Esophagus squamous epithelium (tissue), 4 donors: ENCODE measurements around the gene ZFP64.

Experiments
- POLR2A ChIP-seq, 4 donors: fragments of 450-650 bp; IDR thresholded peaks; one replicate each; pipeline ENCODE4 v1.6.1; 2017; ENCODE audit warnings: antibody characterized with exemption in 4 of 4, mild to moderate bottlenecking in 4 of 4, moderate library complexity in 3 of 4
- TF ChIP-seq, protein P1 (sequence below), 6 experiments: fragments of 450-650 bp in 4 of 6; fragments of 200-600 bp in 2 of 6; sonication (generic) in 2 of 6; IDR thresholded peaks; one replicate each; pipeline ENCODE4 v1.5.1; 2016 to 2019; ENCODE audit warnings: antibody characterized with exemption in 6 of 6, mild to moderate bottlenecking in 4 of 6, moderate library complexity in 4 of 6

DNA sequence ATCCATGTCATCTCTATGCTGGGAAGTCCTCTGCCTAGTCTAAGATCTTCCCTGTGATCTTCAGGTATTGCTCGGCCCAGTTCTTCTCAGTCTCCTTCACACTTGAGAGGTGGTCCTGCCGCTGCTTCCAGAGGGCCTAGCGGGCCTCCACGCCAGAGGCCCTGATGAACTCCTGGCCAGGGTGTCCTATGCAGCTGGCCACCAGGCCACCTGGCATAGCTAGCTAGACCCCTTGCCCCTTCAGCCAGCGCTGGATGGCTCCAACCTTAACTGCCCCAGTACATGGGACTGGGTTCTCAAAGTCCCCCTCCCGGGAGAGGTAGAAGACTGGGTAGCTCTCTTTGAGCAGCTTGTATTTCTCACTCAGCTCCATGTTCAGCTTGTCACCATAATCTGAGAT lies 81.1 kb downstream of the ZFP64 start:
- TF ChIP-seq, protein P1, sequence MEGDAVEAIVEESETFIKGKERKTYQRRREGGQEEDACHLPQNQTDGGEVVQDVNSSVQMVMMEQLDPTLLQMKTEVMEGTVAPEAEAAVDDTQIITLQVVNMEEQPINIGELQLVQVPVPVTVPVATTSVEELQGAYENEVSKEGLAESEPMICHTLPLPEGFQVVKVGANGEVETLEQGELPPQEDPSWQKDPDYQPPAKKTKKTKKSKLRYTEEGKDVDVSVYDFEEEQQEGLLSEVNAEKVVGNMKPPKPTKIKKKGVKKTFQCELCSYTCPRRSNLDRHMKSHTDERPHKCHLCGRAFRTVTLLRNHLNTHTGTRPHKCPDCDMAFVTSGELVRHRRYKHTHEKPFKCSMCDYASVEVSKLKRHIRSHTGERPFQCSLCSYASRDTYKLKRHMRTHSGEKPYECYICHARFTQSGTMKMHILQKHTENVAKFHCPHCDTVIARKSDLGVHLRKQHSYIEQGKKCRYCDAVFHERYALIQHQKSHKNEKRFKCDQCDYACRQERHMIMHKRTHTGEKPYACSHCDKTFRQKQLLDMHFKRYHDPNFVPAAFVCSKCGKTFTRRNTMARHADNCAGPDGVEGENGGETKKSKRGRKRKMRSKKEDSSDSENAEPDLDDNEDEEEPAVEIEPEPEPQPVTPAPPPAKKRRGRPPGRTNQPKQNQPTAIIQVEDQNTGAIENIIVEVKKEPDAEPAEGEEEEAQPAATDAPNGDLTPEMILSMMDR (IDR thresholded peaks at IDR 0.05) = no peak
- TF ChIP-seq POLR2A (IDR thresholded peaks at IDR 0.05) = no peak
